GM12878 (cell line): ENCODE data around the gene TREH. TPM values are rescaled to one million over a fixed set of nuclear protein-coding genes. Genes with fewer than 3 reads are reported as not detected.

ENCODE experiments used
- ATAC-seq: fragments of 200-7000 bp; cut with Tn5 transposase; 3 replicates; pipeline ENCODE4 v1.9.1; 2020; ENCODE audit warnings: mild to moderate bottlenecking, moderate library complexity
- BruUV-seq: library from RNA; stranded (reverse); fragments of 400-500 nt; replicated peaks from 2 replicates; lab custom pipeline; 2021; lab: Mats Ljungman, UMichigan
- CTCF ChIA-PET: fragments of 300-600 bp; sonication (Branson Sonifier 250); formaldehyde crosslinking; extraction: SDS; loops from one replicate; lab custom pipeline; 2021; ENCODE audit warnings: inconsistent platforms; lab: Yijun Ruan, JAX
- POLR2A ChIA-PET: fragments of 350-600 bp; formaldehyde crosslinking; extraction: SDS; loops from one replicate; lab custom pipeline; 2021; ENCODE audit warnings: inconsistent platforms; lab: Charles Lee
- RAD21 ChIA-PET: fragments of 300-600 bp; sonication (Branson Sonifier 250); formaldehyde crosslinking; loops from one replicate; lab custom pipeline; 2023; ENCODE audit warnings: antibody characterized with exemption; ENCODE audit not compliant: unreplicated experiment; lab: Charles Lee
- SMC1A ChIA-PET: fragments of 300-600 bp; sonication (Branson Sonifier 250); formaldehyde crosslinking; loops from one replicate; lab custom pipeline; 2023; ENCODE audit not compliant: unreplicated experiment, uncharacterized antibody; lab: Charles Lee
- DNase-seq: peaks from one replicate; pipeline ENCODE4 v3.0.0-alpha.2; 2011; ENCODE audit warnings: low read depth, low spot score
- FAIRE-seq: peaks from 3 replicates; lab custom pipeline; 2011; peaks lifted over from hg19 to GRCh38; lab: Jason Lieb, UNC
- H2AFZ ChIP-seq: 2 replicates; pipeline ENCODE4 v1.6.0; 2011; ENCODE audit warnings: low read depth, low read length, control low read depth; ENCODE audit not compliant: control insufficient read depth
- H3K27ac ChIP-seq: 2 replicates; pipeline ENCODE4 v1.5.1; 2011; ENCODE audit warnings: control low read depth; ENCODE audit not compliant: control insufficient read depth, insufficient read depth
- H3K27me3 ChIP-seq, 2 experiments: replicated peaks in 1 of 2; 2 replicates each; pipeline versions ENCODE4 v1.6.0 to v1.6.1; 2011; ENCODE audit warnings: low read length in 1 of 2; ENCODE audit not compliant: control insufficient read depth in 2 of 2, insufficient read depth in 2 of 2
- H3K36me3 ChIP-seq, 2 experiments: 2 replicates each; pipeline ENCODE4 v1.5.1; 2011; ENCODE audit warnings: low read length in 1 of 2; ENCODE audit not compliant: control insufficient read depth in 2 of 2, insufficient read depth in 2 of 2
- H3K4me1 ChIP-seq: 2 replicates; pipeline ENCODE4 v1.6.1; 2011; ENCODE audit warnings: mild to moderate bottlenecking, low read length, moderate library complexity, mixed read lengths; ENCODE audit not compliant: control insufficient read depth, insufficient read depth
- H3K4me2 ChIP-seq: 2 replicates; pipeline ENCODE4 v1.6.0; 2011; ENCODE audit warnings: control low read depth; ENCODE audit not compliant: control insufficient read depth, insufficient read depth
- H3K4me3 ChIP-seq: fragments of 200-600 bp; sonication (generic); 2 replicates; pipeline ENCODE4 v1.5.1; 2016
- H3K79me2 ChIP-seq: 2 replicates; pipeline ENCODE4 v1.6.0; 2011; ENCODE audit warnings: low read length; ENCODE audit not compliant: control insufficient read depth, insufficient read depth
- H3K9ac ChIP-seq: 2 replicates; pipeline ENCODE4 v1.8.0; 2011; ENCODE audit warnings: low read length, control low read depth, mixed read lengths; ENCODE audit not compliant: control insufficient read depth, insufficient read depth
- H3K9me3 ChIP-seq: replicated peaks from 3 replicates; pipeline ENCODE4 v1.5.1; 2011; ENCODE audit warnings: mild to moderate bottlenecking, low read length; ENCODE audit not compliant: control insufficient read depth, insufficient read depth
- H4K20me1 ChIP-seq: 2 replicates; pipeline ENCODE4 v1.6.0; 2011; ENCODE audit not compliant: control insufficient read depth, insufficient read depth
- CTCF ChIP-seq, 3 experiments: IDR thresholded peaks in 2 of 3; conservative IDR thresholded peaks in 1 of 3; 2 replicates each; pipeline ENCODE4 v1.5.1; 2011; ENCODE audit warnings: low read depth in 3 of 3, low read length in 3 of 3, mild to moderate bottlenecking in 3 of 3, control low read depth in 2 of 3, moderate library complexity in 2 of 3, inconsistent platforms in 1 of 3, mixed read lengths in 1 of 3; ENCODE audit not compliant: control insufficient read depth in 2 of 3, insufficient read depth in 1 of 3; ENCODE audit errors: extremely low read depth in 1 of 3
- GATAD2B ChIP-seq: fragments of 450-650 bp; conservative IDR thresholded peaks from 2 replicates; pipeline ENCODE4 v1.6.1; 2017; ENCODE audit warnings: low read depth, mild to moderate bottlenecking, moderate library complexity
- IKZF1 ChIP-seq: fragments of 450-650 bp; conservative IDR thresholded peaks from 2 replicates; pipeline ENCODE4 v1.6.1; 2017; ENCODE audit warnings: antibody characterized with exemption, mild to moderate bottlenecking
- SMAD1 ChIP-seq: fragments of 450-650 bp; IDR thresholded peaks from 2 replicates; pipeline ENCODE4 v1.6.1; 2018; ENCODE audit warnings: mild to moderate bottlenecking, low read depth; ENCODE audit not compliant: partially characterized antibody
- WGBS: methylation state at CpG from one replicate; pipeline ENCODE4 v1.1.6; 2016; ENCODE audit warnings: low lambda C conversion rate; ENCODE audit not compliant: insufficient replicate concordance, insufficient coverage; ENCODE audit errors: missing lambda C conversion rate; 5-methylcytosine and 5-hydroxymethylcytosine counted together
- in situ Hi-C: fragments of 300-500 bp; cut with MboI; formaldehyde crosslinking; loops from 9 replicates; pipeline ENCODE4 v1.14.3; 2018; ENCODE audit warnings: mixed read lengths
- intact Hi-C: fragments of 100-400 bp; cut with micrococcal nuclease; formaldehyde crosslinking; loops from one replicate; pipeline ENCODE4 v1.14.2; 2022; ENCODE audit not compliant: unreplicated experiment
- microRNA-seq: library from miRNA; unstranded; fragments of <30 nt; microRNA quantifications from one replicate; pipeline ENCODE4, GENCODE V29; 2018
- polyA plus RNA-seq, 11 experiments: library from polyadenylated mRNA; depleted of rRNA in 4 of 11; unstranded in 6 of 11; stranded (reverse) in 5 of 11; fragments of >200 nt; fragmentation: Nextera tagmentation in 4 of 11; fragmentation: Illumina TruSeq in 1 of 11; extraction: Ambion mirVana in 4 of 11; extraction: Trizol in 1 of 11; gene quantifications; 1 replicate in 1 of 11; 2 replicates in 10 of 11; pipeline versions ENCODE4 v1.2.1 to v1.2.3, GENCODE V29; 2011 to 2016; ENCODE audit warnings: inconsistent platforms in 2 of 11, missing spikeins in 2 of 11, low read depth in 1 of 11
- small RNA-seq: library from RNA; depleted of rRNA; stranded (forward); fragments of <200 nt; gene quantifications from one replicate; pipeline ENCODE3, GENCODE V24; 2014
- total RNA-seq, 4 experiments: library from RNA; depleted of rRNA in 3 of 4; stranded (reverse); fragments of >200 nt in 3 of 4; fragmentation: Illumina TruSeq in 1 of 4; extraction: Trizol in 1 of 4; gene quantifications; 2 replicates each; pipeline versions ENCODE4 v1.2.1 to v1.2.3, GENCODE V29; 2013 to 2021

The TREH gene
- total and polyA plus RNA-seq, 10 of the 15 experiments (the other 5 are each of a cell fraction or from before 2014, with no cell fraction given) = not detected

- Histone ChIP-seq H3K9ac (peak within 1 kb of the TSS; percentile 22; the same call in 1 of the 2 replicates), H3K36me3 (no peaks in the 10 kb centered on the region; a peak in 1 of 4 replicates), H3K4me3 (peak within 1 kb of the TSS; percentile 56; the same call in 1 of the 2 replicates), H4K20me1 (peaks cover 3% of the 10 kb centered on the region; the same call in 1 of the 2 replicates), H3K27ac (no peak within 1 kb of the TSS), H3K9me3 (no peaks in the 10 kb centered on the region), H3K79me2 (no peaks in the 10 kb centered on the region), H3K4me2 (peak within 1 kb of the TSS; percentile 86), H3K4me1 (peaks cover 8% of the 10 kb centered on the region), H3K27me3 (peaks cover 19 to 35% of the 10 kb centered on the region in 2 experiments; a peak in 3 of 4 replicates), H2AFZ (peak within 1 kb of the TSS; percentile 19; the same call in 1 of the 2 replicates)
- ChIA-PET POLR2A (interaction anchor here (0.5 kb wide), 1 partner anchor 276 kb away, joined by 4 read pairs; the partner anchor contains the start of gene CXCR5), RAD21 (interaction anchor here (1.2 kb wide), 1 partner anchor 13 kb away, joined by 4 read pairs; no protein-coding TSS in a partner anchor), CTCF (interaction anchor here (1.1 to 2.2 kb wide), 4 partner anchors 8 to 15 kb away, joined by 4 to 22 read pairs (median 8); no protein-coding TSS in a partner anchor), SMC1A (interaction anchor here (1.6 kb wide), 1 partner anchor 16 kb away, joined by 5 read pairs; no protein-coding TSS in a partner anchor)
- in situ Hi-C loops (no loop called here), intact Hi-C loops (no loop called here)
- ATAC-seq (peak; percentile 33), DNase-seq (no peak), FAIRE-seq (no peak)
- no TSS peak for BruUV-seq
- TF ChIP-seq GATAD2B (peak; percentile 28; the same call in 1 of the 2 replicates), CTCF (IDR thresholded peaks at IDR 0.05 in 2 of 3, conservative IDR thresholded peaks at IDR 0.05 in 1 of 3; ENCODE audit: control insufficient read depth in 2 of 3, extremely low read depth in 1 of 3, insufficient read depth in 1 of 3, low read depth in 3 of 3, low read length in 3 of 3) (peak; percentile 32 to 41 (median 41); a peak in 5 of 6 replicates), SMAD1 (no peak), IKZF1 (peak; percentile 35)
- WGBS = under 1% methylated on average over 52 of the region's 72 CpGs
Observed at GRCh38 chr11:118607401-118608359, 71.8 kb downstream of the TREH start, which contains the start of gene PHLDB1. TSS of gene PHLDB1 (plus strand) at chr11:118607615. CDS start at chr11:118613837, 6,222 bp downstream.

Small RNA genes lying within 50 kb of the gene (microRNA-seq; reads per million reads assigned to microRNA genes)
- not detected for gene MIR6716

Small RNA genes lying within 50 kb of the gene (small RNA-seq; reads per million reads assigned to genes)
- not detected for gene RNU6-376P

Other genes with a start within 250 kb of the TREH start
Only the 7 nearest of the 9 such genes appear.
- gene TTC36, start 152.2 kb downstream of the TREH start, total RNA-seq (2014; rRNA removed) = 0.49 TPM in 1 of 2 replicates, not detected in the other
- gene TTC36, start 152.2 kb downstream of the TREH start, total RNA-seq (2014; rRNA removed; fragmentation: Illumina TruSeq; extraction: Trizol) = not detected in 2 replicates
- gene TTC36, start 152.2 kb downstream of the TREH start, total RNA-seq (2021) = 0.27 TPM in 1 of 2 replicates, not detected in the other
- gene TTC36, start 152.2 kb downstream of the TREH start, polyA plus RNA-seq (2011; rRNA removed) = not detected in 2 replicates
- not detected in 2 replicates for gene TTC36, start 152.2 kb downstream of the TREH start, polyA plus RNA-seq (2014; fragmentation: Illumina TruSeq; extraction: Trizol)
- not detected for gene TTC36, start 152.2 kb downstream of the TREH start, polyA plus RNA-seq (2014; fragmentation: Nextera tagmentation; extraction: Ambion mirVana)
- 0.22 and 0.28 TPM in 2 replicates for gene TTC36, start 152.2 kb downstream of the TREH start, polyA plus RNA-seq (2014; rRNA removed)
- gene TTC36, start 152.2 kb downstream of the TREH start, polyA plus RNA-seq (2016; fragmentation: Nextera tagmentation; extraction: Ambion mirVana) = under 1 TPM; 0.59 to 0.78 TPM
- gene TMEM25, start 148.5 kb downstream of the TREH start, total RNA-seq (2014; rRNA removed) = 7.9 and 13.9 TPM in 2 replicates
- gene TMEM25, start 148.5 kb downstream of the TREH start, total RNA-seq (2014; rRNA removed; fragmentation: Illumina TruSeq; extraction: Trizol) = 4.6 and 5.2 TPM in 2 replicates
- 8.5 and 10.2 TPM in 2 replicates for gene TMEM25, start 148.5 kb downstream of the TREH start, total RNA-seq (2021)
- 3.3 and 5.2 TPM in 2 replicates for gene TMEM25, start 148.5 kb downstream of the TREH start, polyA plus RNA-seq (2011; rRNA removed)
- 3.5 and 7.5 TPM in 2 replicates for gene TMEM25, start 148.5 kb downstream of the TREH start, polyA plus RNA-seq (2014; fragmentation: Illumina TruSeq; extraction: Trizol)
- 1 to 10 TPM; 1.4 to 1.7 TPM for gene TMEM25, start 148.5 kb downstream of the TREH start, polyA plus RNA-seq (2014; fragmentation: Nextera tagmentation; extraction: Ambion mirVana)
- 7.9 and 9.4 TPM in 2 replicates for gene TMEM25, start 148.5 kb downstream of the TREH start, polyA plus RNA-seq (2014; rRNA removed)
- gene TMEM25, start 148.5 kb downstream of the TREH start, polyA plus RNA-seq (2016; fragmentation: Nextera tagmentation; extraction: Ambion mirVana) = 1 to 10 TPM; 8.2 to 9.1 TPM
- 15.4 and 19.3 TPM in 2 replicates for gene IFT46, start 113.7 kb downstream of the TREH start, total RNA-seq (2014; rRNA removed)
- gene IFT46, start 113.7 kb downstream of the TREH start, total RNA-seq (2014; rRNA removed; fragmentation: Illumina TruSeq; extraction: Trizol) = 15.0 and 15.3 TPM in 2 replicates
- gene IFT46, start 113.7 kb downstream of the TREH start, total RNA-seq (2021) = 10.3 and 11.2 TPM in 2 replicates
- gene IFT46, start 113.7 kb downstream of the TREH start, polyA plus RNA-seq (2011; rRNA removed) = 26.6 and 29.7 TPM in 2 replicates
- gene IFT46, start 113.7 kb downstream of the TREH start, polyA plus RNA-seq (2014; fragmentation: Illumina TruSeq; extraction: Trizol) = 16.8 and 23.4 TPM in 2 replicates
- 10 to 100 TPM; 19.4 to 21.6 TPM for gene IFT46, start 113.7 kb downstream of the TREH start, polyA plus RNA-seq (2014; fragmentation: Nextera tagmentation; extraction: Ambion mirVana)
- gene IFT46, start 113.7 kb downstream of the TREH start, polyA plus RNA-seq (2014; rRNA removed) = 12.6 and 14.5 TPM in 2 replicates
- gene IFT46, start 113.7 kb downstream of the TREH start, polyA plus RNA-seq (2016; fragmentation: Nextera tagmentation; extraction: Ambion mirVana) = 10 to 100 TPM; 14.2 to 16.6 TPM
- gene ARCN1, start 107.2 kb downstream of the TREH start, total RNA-seq (2014; rRNA removed) = 72.6 and 79.6 TPM in 2 replicates
- 88.9 and 99.6 TPM in 2 replicates for gene ARCN1, start 107.2 kb downstream of the TREH start, total RNA-seq (2014; rRNA removed; fragmentation: Illumina TruSeq; extraction: Trizol)
- gene ARCN1, start 107.2 kb downstream of the TREH start, total RNA-seq (2021) = 116 and 118 TPM in 2 replicates
- 172 and 177 TPM in 2 replicates for gene ARCN1, start 107.2 kb downstream of the TREH start, polyA plus RNA-seq (2011; rRNA removed)
- 152 and 180 TPM in 2 replicates for gene ARCN1, start 107.2 kb downstream of the TREH start, polyA plus RNA-seq (2014; fragmentation: Illumina TruSeq; extraction: Trizol)
- gene ARCN1, start 107.2 kb downstream of the TREH start, polyA plus RNA-seq (2014; fragmentation: Nextera tagmentation; extraction: Ambion mirVana) = 10 to 100 TPM; 33.3 to 47.4 TPM
- 90.3 and 103 TPM in 2 replicates for gene ARCN1, start 107.2 kb downstream of the TREH start, polyA plus RNA-seq (2014; rRNA removed)
- 100 to 1,000 TPM; 109 to 114 TPM for gene ARCN1, start 107.2 kb downstream of the TREH start, polyA plus RNA-seq (2016; fragmentation: Nextera tagmentation; extraction: Ambion mirVana)
- gene PHLDB1, start 72.0 kb downstream of the TREH start, total RNA-seq (2014; rRNA removed) = 0.06 TPM in 1 of 2 replicates, not detected in the other
- gene PHLDB1, start 72.0 kb downstream of the TREH start, total RNA-seq (2014; rRNA removed; fragmentation: Illumina TruSeq; extraction: Trizol) = not detected in 2 replicates
- 0.23 and 0.27 TPM in 2 replicates for gene PHLDB1, start 72.0 kb downstream of the TREH start, total RNA-seq (2021)
- gene PHLDB1, start 72.0 kb downstream of the TREH start, polyA plus RNA-seq (2011; rRNA removed) = 0.19 and 0.20 TPM in 2 replicates
- gene PHLDB1, start 72.0 kb downstream of the TREH start, polyA plus RNA-seq (2014; fragmentation: Illumina TruSeq; extraction: Trizol) = 0.03 TPM in 1 of 2 replicates, not detected in the other
- not detected for gene PHLDB1, start 72.0 kb downstream of the TREH start, polyA plus RNA-seq (2014; fragmentation: Nextera tagmentation; extraction: Ambion mirVana)
- gene PHLDB1, start 72.0 kb downstream of the TREH start, polyA plus RNA-seq (2014; rRNA removed) = not detected in 2 replicates
- gene PHLDB1, start 72.0 kb downstream of the TREH start, polyA plus RNA-seq (2016; fragmentation: Nextera tagmentation; extraction: Ambion mirVana) = under 1 TPM; 0.17 to 0.26 TPM
- gene DDX6, start 111.5 kb upstream of the TREH start, total RNA-seq (2014; rRNA removed) = 55.5 and 56.1 TPM in 2 replicates
- 79.0 and 80.0 TPM in 2 replicates for gene DDX6, start 111.5 kb upstream of the TREH start, total RNA-seq (2014; rRNA removed; fragmentation: Illumina TruSeq; extraction: Trizol)
- gene DDX6, start 111.5 kb upstream of the TREH start, total RNA-seq (2021) = 117 and 119 TPM in 2 replicates
- gene DDX6, start 111.5 kb upstream of the TREH start, polyA plus RNA-seq (2011; rRNA removed) = 56.7 and 68.6 TPM in 2 replicates
- 60.0 and 72.3 TPM in 2 replicates for gene DDX6, start 111.5 kb upstream of the TREH start, polyA plus RNA-seq (2014; fragmentation: Illumina TruSeq; extraction: Trizol)
- gene DDX6, start 111.5 kb upstream of the TREH start, polyA plus RNA-seq (2014; fragmentation: Nextera tagmentation; extraction: Ambion mirVana) = 10 to 100 TPM in 1 of 2 experiments, 1 to 10 TPM in 1; 6.6 to 20.0 TPM
- gene DDX6, start 111.5 kb upstream of the TREH start, polyA plus RNA-seq (2014; rRNA removed) = 27.0 and 28.7 TPM in 2 replicates
- 10 to 100 TPM; 38.1 to 42.1 TPM for gene DDX6, start 111.5 kb upstream of the TREH start, polyA plus RNA-seq (2016; fragmentation: Nextera tagmentation; extraction: Ambion mirVana)
- gene CXCR5, start 204.2 kb upstream of the TREH start, total RNA-seq (2014; rRNA removed) = 0.27 and 0.56 TPM in 2 replicates
- 0.18 and 0.22 TPM in 2 replicates for gene CXCR5, start 204.2 kb upstream of the TREH start, total RNA-seq (2014; rRNA removed; fragmentation: Illumina TruSeq; extraction: Trizol)
- gene CXCR5, start 204.2 kb upstream of the TREH start, total RNA-seq (2021) = 0.44 and 0.45 TPM in 2 replicates
- 0.10 and 0.14 TPM in 2 replicates for gene CXCR5, start 204.2 kb upstream of the TREH start, polyA plus RNA-seq (2011; rRNA removed)
- 0.06 and 0.15 TPM in 2 replicates for gene CXCR5, start 204.2 kb upstream of the TREH start, polyA plus RNA-seq (2014; fragmentation: Illumina TruSeq; extraction: Trizol)
- gene CXCR5, start 204.2 kb upstream of the TREH start, polyA plus RNA-seq (2014; fragmentation: Nextera tagmentation; extraction: Ambion mirVana) = under 1 TPM; 0.03 to 0.11 TPM
- gene CXCR5, start 204.2 kb upstream of the TREH start, polyA plus RNA-seq (2014; rRNA removed) = 0.15 and 0.28 TPM in 2 replicates
- under 1 TPM; 0.44 to 0.63 TPM for gene CXCR5, start 204.2 kb upstream of the TREH start, polyA plus RNA-seq (2016; fragmentation: Nextera tagmentation; extraction: Ambion mirVana)